ENCODE data around the gene SWT1.

Gene SWT1

DNA sequence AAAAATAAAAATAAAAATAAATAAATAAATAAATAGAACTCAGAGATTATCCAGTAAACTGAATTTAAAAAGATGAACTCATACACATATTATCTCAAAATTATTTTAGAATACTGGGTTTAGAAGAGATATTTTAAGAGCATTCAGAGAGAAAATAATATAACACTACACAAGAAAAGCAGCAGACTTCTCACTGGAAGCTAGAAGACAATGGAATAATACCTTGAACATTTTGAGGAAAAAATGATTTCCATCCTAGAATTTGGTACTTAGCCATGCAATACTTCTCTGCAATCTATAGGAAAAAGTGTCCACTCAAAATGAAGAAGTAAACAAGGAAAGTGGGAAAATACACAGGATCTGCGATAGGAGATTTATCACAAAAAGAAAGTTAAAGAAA, 24.4 kb upstream of the SWT1 start:
- H3K4me3 ChIP-seq (replicated peaks; ENCODE audit: low read depth, low read length): no peak overlapping the region
- DNase-seq (ENCODE audit: low read depth): no peak
- TF ChIP-seq, protein P1, sequence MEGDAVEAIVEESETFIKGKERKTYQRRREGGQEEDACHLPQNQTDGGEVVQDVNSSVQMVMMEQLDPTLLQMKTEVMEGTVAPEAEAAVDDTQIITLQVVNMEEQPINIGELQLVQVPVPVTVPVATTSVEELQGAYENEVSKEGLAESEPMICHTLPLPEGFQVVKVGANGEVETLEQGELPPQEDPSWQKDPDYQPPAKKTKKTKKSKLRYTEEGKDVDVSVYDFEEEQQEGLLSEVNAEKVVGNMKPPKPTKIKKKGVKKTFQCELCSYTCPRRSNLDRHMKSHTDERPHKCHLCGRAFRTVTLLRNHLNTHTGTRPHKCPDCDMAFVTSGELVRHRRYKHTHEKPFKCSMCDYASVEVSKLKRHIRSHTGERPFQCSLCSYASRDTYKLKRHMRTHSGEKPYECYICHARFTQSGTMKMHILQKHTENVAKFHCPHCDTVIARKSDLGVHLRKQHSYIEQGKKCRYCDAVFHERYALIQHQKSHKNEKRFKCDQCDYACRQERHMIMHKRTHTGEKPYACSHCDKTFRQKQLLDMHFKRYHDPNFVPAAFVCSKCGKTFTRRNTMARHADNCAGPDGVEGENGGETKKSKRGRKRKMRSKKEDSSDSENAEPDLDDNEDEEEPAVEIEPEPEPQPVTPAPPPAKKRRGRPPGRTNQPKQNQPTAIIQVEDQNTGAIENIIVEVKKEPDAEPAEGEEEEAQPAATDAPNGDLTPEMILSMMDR (IDR thresholded peaks at IDR 0.05; ENCODE audit: low read length, missing control alignments): no peak

DNA sequence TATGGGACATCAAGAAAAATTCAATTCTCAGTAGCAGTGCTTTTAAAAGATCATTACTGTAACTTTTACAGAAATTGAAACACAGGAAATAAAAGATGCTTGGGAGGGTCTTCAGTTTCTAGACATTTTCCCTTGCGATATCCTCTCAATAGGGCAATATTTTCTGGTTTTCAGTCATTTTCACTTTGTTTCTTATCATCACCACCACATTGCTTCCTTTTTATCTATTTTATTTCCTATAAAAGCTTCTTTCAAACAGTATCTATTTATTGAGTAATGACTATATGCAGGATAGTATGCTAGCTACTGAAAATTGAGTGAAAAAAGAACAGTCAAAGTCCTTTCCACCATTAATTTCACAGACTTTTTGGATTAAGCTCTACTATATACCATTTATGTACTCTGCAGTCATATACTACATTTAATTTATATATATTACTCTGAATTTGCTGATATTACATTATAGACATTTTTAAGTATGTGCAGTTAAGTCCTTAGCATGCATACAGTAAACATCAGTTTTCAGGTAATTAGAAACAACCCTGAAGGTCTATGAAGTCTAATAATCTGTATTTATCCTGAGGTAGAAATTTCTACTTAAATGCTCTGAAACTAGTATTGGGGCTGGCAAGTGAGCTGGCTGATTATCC, 18.9 kb upstream of the SWT1 start:
- TF ChIP-seq, protein P1 (IDR thresholded peaks at IDR 0.05; ENCODE audit: low read length, missing control alignments): no peak
- DNase-seq (ENCODE audit: low read depth): no peak

DNA sequence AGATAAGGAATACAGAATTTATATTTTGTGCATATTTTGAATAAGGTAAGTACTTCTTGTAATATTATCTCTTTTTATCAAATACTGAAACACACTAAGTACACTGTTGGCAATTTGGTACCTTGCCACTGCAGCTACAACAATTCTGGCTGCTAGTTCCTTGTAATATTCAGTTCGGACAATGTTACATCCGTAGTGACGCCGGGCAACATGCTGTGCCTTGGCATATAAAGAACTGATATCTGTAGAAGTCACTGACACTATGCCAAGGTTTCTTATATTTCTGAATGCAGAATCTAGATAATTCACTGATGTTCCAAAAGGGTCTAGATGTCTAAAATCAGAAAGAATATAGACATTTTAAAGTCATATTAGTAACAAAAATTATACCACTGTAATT, 17.7 kb upstream of the SWT1 start:
- TF ChIP-seq, protein P1 (IDR thresholded peaks at IDR 0.05; ENCODE audit: low read length, missing control alignments): no peak
- no peak for DNase-seq (ENCODE audit: low read depth)
- no peak overlapping the region for H3K4me3 ChIP-seq (replicated peaks; ENCODE audit: low read depth, low read length)

More for the DNA sequence above, 18.9 kb upstream of the SWT1 start:
- H3K4me3 ChIP-seq (replicated peaks; ENCODE audit: low read depth, low read length): no peak overlapping the region

DNA sequence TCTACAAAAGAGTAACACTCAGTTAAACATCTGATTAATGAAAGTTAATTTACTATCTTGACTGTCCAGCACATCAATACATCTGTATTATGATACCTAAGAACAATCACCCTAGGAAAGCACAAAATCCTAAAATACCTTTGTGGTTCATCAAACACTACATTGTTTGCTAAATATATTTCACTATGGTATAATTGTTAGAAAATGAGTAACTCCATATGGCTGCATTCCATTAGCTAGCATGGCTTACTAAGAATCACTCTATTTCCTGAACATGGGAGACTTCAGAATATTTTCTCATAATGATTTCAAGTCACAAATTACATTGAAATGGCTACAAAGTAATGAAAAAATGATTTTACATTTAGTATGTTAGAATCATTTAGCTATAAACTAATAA, 12.7 kb upstream of the SWT1 start:
- TF ChIP-seq, protein P1 (IDR thresholded peaks at IDR 0.05; ENCODE audit: low read length, missing control alignments): no peak
- peak; percentile 57 for DNase-seq (ENCODE audit: low read depth)

GRCh38 chr1:185151215-185151614, 5.8 kb upstream of the SWT1 start:
- TF ChIP-seq, protein P1 (IDR thresholded peaks at IDR 0.05; ENCODE audit: low read length, missing control alignments): no peak
- no peak for DNase-seq (ENCODE audit: low read depth)
- no peak overlapping the region for H3K4me3 ChIP-seq (replicated peaks; ENCODE audit: low read depth, low read length)

More for the DNA sequence above, 12.7 kb upstream of the SWT1 start:
- no peak overlapping the region for H3K4me3 ChIP-seq (replicated peaks; ENCODE audit: low read depth, low read length)

GRCh38 chr1:185152187-185152767, 4.7 kb upstream of the SWT1 start:
- H3K4me3 ChIP-seq (replicated peaks; ENCODE audit: low read depth, low read length): no peak overlapping the region
- DNase-seq (ENCODE audit: low read depth): no peak
- TF ChIP-seq, protein P1 (IDR thresholded peaks at IDR 0.05; ENCODE audit: low read length, missing control alignments): no peak

Data from fibroblast of pulmonary artery (primary cell).